GM21576 (cell line): ENCODE data around the gene CCDC158.
"Not testable (repeated sequence)": the region's sequence is repeated elsewhere in the genome, so short reads cannot be mapped to it uniquely, and the experiment has no call there.

Experiments used
- ATAC-seq: cut with Tn5 transposase; IDR thresholded peaks from one replicate; pipeline ENCODE4 v1.9.1; 2021; ENCODE audit warnings: mild to moderate bottlenecking, moderate library complexity; ENCODE audit not compliant: unreplicated experiment

CCDC158 gene

GRCh38 chr4:76420762-76421581, at the start of gene CCDC158:
Gene CCDC158 (minus strand): TSS chr4:76421141. CDS start chr4:76403207, 17,934 bp downstream.
- ATAC-seq, result no peak

- no peak for ATAC-seq
These were observed 49.6 kb upstream of the CCDC158 start for GRCh38 chr4:76470532-76470931.

GRCh38 chr4:76470064-76470463, 49.1 kb upstream of the CCDC158 start:
- ATAC-seq, result no peak

GRCh38 chr4:76463568-76463967, 42.6 kb upstream of the CCDC158 start:
- ATAC-seq, result no peak

GRCh38 chr4:76459291-76459723, 38.4 kb upstream of the CCDC158 start:
- no peak for ATAC-seq

GRCh38 chr4:76458825-76459224, 37.9 kb upstream of the CCDC158 start:
- ATAC-seq, result no peak

- ATAC-seq, result no peak
These were observed 37.4 kb upstream of the CCDC158 start for GRCh38 chr4:76458297-76458696.

GRCh38 chr4:76457885-76458284, 36.9 kb upstream of the CCDC158 start:
- ATAC-seq, result no peak

GRCh38 chr4:76454073-76454472, 33.1 kb upstream of the CCDC158 start:
- not testable (repeated sequence) for ATAC-seq

GRCh38 chr4:76453232-76453631, 32.3 kb upstream of the CCDC158 start:
- no peak for ATAC-seq

- ATAC-seq, result no peak
These were observed 28.9 kb upstream of the CCDC158 start for GRCh38 chr4:76449833-76450232.

- no peak for ATAC-seq
These were observed 28.4 kb upstream of the CCDC158 start for GRCh38 chr4:76449362-76449767.

- no peak for ATAC-seq
These were observed 27.3 kb upstream of the CCDC158 start for GRCh38 chr4:76448211-76448610.

GRCh38 chr4:76447393-76447851, 26.5 kb upstream of the CCDC158 start:
- ATAC-seq, result no peak

- no peak for ATAC-seq
These were observed 25.0 kb upstream of the CCDC158 start for GRCh38 chr4:76445911-76446310.

GRCh38 chr4:76443376-76443775, 22.4 kb upstream of the CCDC158 start:
- ATAC-seq, result no peak

GRCh38 chr4:76442807-76443206, 21.9 kb upstream of the CCDC158 start:
- no peak for ATAC-seq

- no peak for ATAC-seq
These were observed 20.9 kb upstream of the CCDC158 start for GRCh38 chr4:76441881-76442280.

GRCh38 chr4:76439491-76439890, 18.6 kb upstream of the CCDC158 start:
- ATAC-seq, result no peak

GRCh38 chr4:76435528-76436319, 14.8 kb upstream of the CCDC158 start:
- no peak for ATAC-seq

GRCh38 chr4:76434901-76435527, 14.1 kb upstream of the CCDC158 start, which contains the start of gene SHROOM3:
Gene SHROOM3 (plus strand): TSS chr4:76435229. CDS start chr4:76436053, 824 bp downstream.
- ATAC-seq, result no peak
